Measurements from ENCODE around the gene ZFYVE27.

DNA sequence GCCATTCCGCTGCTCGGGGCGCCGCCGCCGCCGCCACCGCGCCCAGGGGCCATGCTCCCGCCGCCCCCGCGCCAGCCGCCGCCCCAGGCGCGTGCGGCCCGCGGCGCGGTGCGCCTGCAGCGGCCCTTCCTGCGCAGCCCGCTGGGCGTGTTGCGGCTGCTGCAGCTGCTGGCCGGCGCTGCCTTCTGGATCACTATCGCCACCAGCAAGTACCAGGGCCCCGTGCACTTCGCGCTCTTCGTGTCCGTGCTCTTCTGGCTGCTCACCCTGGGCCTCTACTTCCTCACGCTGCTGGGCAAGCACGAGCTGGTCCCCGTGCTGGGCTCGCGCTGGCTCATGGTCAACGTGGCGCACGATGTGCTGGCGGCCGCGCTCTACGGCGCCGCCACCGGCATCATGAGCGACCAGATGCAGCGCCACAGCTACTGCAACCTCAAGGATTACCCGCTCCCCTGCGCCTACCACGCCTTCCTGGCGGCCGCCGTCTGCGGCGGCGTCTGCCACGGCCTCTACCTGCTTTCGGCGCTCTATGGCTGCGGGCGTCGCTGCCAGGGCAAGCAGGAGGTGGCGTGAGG is 23.0 kb upstream of the ZFYVE27 start:
- TF ChIP-seq EP300 (conservative IDR thresholded peaks at IDR 0.05; ENCODE audit: poor library complexity, severe bottlenecking) (no peak), EZH2 (IDR thresholded peaks at IDR 0.05; ENCODE audit: borderline replicate concordance, insufficient read depth, low read length, poor library complexity, severe bottlenecking) (no peak), POLR2AphosphoS5 (IDR thresholded peaks at IDR 0.05) (peak; percentile 65), TAF1 (IDR thresholded peaks at IDR 0.05; ENCODE audit: low read depth) (no peak), RAD21 (conservative IDR thresholded peaks at IDR 0.05) (no peak)
- TF ChIP-seq, protein P1, sequence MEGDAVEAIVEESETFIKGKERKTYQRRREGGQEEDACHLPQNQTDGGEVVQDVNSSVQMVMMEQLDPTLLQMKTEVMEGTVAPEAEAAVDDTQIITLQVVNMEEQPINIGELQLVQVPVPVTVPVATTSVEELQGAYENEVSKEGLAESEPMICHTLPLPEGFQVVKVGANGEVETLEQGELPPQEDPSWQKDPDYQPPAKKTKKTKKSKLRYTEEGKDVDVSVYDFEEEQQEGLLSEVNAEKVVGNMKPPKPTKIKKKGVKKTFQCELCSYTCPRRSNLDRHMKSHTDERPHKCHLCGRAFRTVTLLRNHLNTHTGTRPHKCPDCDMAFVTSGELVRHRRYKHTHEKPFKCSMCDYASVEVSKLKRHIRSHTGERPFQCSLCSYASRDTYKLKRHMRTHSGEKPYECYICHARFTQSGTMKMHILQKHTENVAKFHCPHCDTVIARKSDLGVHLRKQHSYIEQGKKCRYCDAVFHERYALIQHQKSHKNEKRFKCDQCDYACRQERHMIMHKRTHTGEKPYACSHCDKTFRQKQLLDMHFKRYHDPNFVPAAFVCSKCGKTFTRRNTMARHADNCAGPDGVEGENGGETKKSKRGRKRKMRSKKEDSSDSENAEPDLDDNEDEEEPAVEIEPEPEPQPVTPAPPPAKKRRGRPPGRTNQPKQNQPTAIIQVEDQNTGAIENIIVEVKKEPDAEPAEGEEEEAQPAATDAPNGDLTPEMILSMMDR (IDR thresholded peaks at IDR 0.05; ENCODE audit: poor library complexity, severe bottlenecking), result peak; percentile 68

Data from neural cell (in vitro differentiated cells).